Activated naive CD8-positive, alpha-beta T cell treated with anti-CD3 and anti-CD28 coated beads, Interleukin-2, amount 10 ng/mL, durations not matched to agents 7 days and 5 days (primary cell): ENCODE measurements around the gene KLHL12. TPM values are rescaled to one million over a fixed set of nuclear protein-coding genes. Genes with fewer than 3 reads are reported as not detected.

Experiments used
- ATAC-seq: fragments of 150-1000 bp; cut with Tn5 transposase; one replicate; pipeline ENCODE4 v1.10.0; 2021; ENCODE audit warnings: low read depth, moderate library complexity
- POLR2A ChIA-PET: fragments of 350-600 bp; sonication (Branson Sonifier 250); formaldehyde crosslinking; loops from one replicate; lab custom pipeline; 2021; ENCODE audit warnings: antibody characterized with exemption; lab: Charles Lee
- DNase-seq: peaks from one replicate; pipeline ENCODE4 v3.0.0; 2021
- H3K27ac Mint-ChIP-seq: one replicate; pipeline ENCODE4 v1.8.0; 2022; ENCODE audit warnings: mild to moderate bottlenecking, mixed read lengths
- H3K27me3 Mint-ChIP-seq: one replicate; pipeline ENCODE4 v1.8.0; 2022; ENCODE audit warnings: mild to moderate bottlenecking, moderate library complexity, mixed read lengths
- H3K36me3 Mint-ChIP-seq: one replicate; pipeline ENCODE4 v1.8.0; 2021; ENCODE audit warnings: mild to moderate bottlenecking, mixed read lengths
- H3K4me1 Mint-ChIP-seq: one replicate; pipeline ENCODE4 v1.8.0; 2021; ENCODE audit warnings: mixed read lengths
- H3K4me3 Mint-ChIP-seq: one replicate; pipeline ENCODE4 v1.8.0; 2022; ENCODE audit warnings: mild to moderate bottlenecking, moderate library complexity, mixed read lengths
- H3K9me3 Mint-ChIP-seq: one replicate; pipeline ENCODE4 v1.8.0; 2021; ENCODE audit warnings: mixed read lengths
- total RNA-seq, 2 experiments: library from RNA; stranded (reverse); gene quantifications; one replicate each; pipeline ENCODE4 v1.2.3, GENCODE V29; 2021

The KLHL12 gene
- total RNA-seq, 2 experiments from 2014 or later = 30.1 to 30.5 TPM

DNA sequence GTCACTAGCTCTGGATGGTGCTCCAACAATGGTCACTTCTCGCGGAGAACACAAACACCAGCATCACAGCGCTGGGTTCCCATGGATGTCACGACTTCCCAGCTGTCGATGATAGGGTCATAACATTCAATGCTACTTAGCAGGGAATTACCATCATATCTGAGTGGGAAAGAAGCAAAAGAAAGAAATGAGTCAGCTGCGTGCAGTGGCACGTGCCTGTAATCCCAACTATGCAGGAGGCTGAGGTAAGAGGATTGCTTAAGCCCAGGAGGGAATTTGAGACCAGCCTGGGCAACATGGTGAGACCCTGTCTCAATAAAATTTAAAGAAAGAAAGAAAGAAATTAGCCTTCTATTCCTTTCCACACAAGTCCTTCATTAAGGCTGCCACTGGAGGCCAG, 34.5 kb downstream of the KLHL12 start:
- POLR2A ChIA-PET = no interaction called here
- DNase-seq (no peak), ATAC-seq (no peak)
- H3K4me3 Mint-ChIP-seq = no peak overlapping the region
- H3K27ac Mint-ChIP-seq = no peak overlapping the region
- H3K27me3 Mint-ChIP-seq = no peaks in the 10 kb centered on the region
- H3K9me3 Mint-ChIP-seq = no peaks in the 10 kb centered on the region
- peaks cover 19% of the 10 kb centered on the region for H3K36me3 Mint-ChIP-seq
- peaks cover 13% of the 10 kb centered on the region for H3K4me1 Mint-ChIP-seq

DNA sequence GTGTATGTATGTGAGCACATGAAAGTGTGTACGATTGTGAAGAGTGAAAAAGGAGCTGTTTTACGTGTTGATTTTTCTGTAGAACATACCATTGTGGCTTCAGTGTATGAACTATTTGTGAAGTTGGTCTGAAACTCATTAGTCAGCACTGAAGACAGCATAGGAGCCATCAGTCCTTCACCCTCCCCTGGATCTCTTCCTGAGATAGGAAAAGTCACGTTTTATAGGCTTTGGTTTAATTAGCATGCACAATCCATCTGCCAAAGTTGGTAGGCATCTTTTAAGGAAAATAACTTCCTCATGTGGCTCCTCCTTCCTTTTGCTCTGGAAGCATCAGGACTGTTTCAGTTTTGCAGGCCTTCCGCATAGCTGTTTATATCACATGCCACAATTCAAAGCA, 36.6 kb downstream of the KLHL12 start:
- POLR2A ChIA-PET = interaction anchor here (1.2 kb wide), 1 partner anchor 37 kb away, joined by 5 read pairs; the partner anchor contains the start of gene KLHL12

DNA sequence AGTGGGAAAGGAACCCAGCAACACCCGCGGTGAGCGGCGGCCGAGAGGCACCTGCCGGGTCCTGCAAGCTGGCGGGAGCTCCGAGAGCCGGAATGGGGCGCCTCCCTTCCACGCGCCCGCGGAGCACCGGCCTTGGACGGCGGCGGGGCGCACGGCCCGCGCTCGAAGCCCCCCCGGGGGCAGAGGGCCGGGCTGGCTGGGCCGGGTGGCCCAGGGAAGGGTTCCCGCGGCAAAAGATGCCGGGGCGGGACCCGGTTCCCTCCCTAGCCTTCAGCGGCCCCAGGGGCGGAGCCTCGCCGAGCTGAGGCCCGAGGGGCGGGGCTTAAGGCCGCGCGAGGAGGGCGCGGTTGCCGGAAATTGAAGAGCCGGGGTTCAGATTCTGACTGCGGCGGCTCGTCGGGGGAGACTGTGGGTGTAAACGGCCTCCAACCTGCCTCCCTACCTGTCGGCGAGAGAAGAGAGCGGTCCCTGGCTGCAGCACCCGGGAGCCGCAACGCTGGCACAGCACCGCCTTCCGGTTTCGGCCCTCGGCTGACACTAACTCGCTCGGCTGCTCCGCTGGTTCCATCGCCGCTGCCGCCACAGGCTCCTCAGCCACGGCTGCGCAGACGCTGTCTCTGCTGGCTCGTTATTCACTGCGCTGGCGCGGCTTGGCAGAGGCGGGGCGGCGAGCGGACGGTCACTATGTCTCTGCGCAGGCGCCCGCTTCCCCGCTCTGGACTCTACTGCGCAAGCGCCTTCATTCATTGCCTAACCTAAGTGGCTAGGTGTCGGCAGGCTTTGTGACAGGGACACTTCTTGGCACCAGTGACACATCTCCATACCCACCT, 38.3 kb downstream of the KLHL12 start, which contains the start of gene RABIF:
RABIF (minus strand) TSS at position 619 of the 830 bp plus-strand sequence; CDS start at position 568, 51 bp downstream.
- no peaks in the 10 kb centered on the region for H3K9me3 Mint-ChIP-seq
- POLR2A ChIA-PET = interaction anchor here (0.6 to 1.8 kb wide), 7 partner anchors 28 to 970 kb away, joined by 3 to 9 read pairs (median 4); partner anchors contain the start of genes PCAT6 and TMEM183A
- peaks cover 13% of the 10 kb centered on the region for H3K36me3 Mint-ChIP-seq
- DNase-seq = peak; percentile 96
- H3K27me3 Mint-ChIP-seq = no peaks in the 10 kb centered on the region
- H3K4me3 Mint-ChIP-seq = peak within 1 kb of the TSS; percentile 99
- ATAC-seq = peak; percentile 95
- H3K4me1 Mint-ChIP-seq = peaks cover 13% of the 10 kb centered on the region
- H3K27ac Mint-ChIP-seq = peak within 1 kb of the TSS; percentile 99

More for the DNA sequence above, 36.6 kb downstream of the KLHL12 start:
- no peak overlapping the region for H3K4me3 Mint-ChIP-seq
- no peaks in the 10 kb centered on the region for H3K27me3 Mint-ChIP-seq
- DNase-seq (no peak), ATAC-seq (no peak)
- H3K4me1 Mint-ChIP-seq = peaks cover 13% of the 10 kb centered on the region
- H3K27ac Mint-ChIP-seq = no peak overlapping the region
- peaks cover 17% of the 10 kb centered on the region for H3K36me3 Mint-ChIP-seq
- no peaks in the 10 kb centered on the region for H3K9me3 Mint-ChIP-seq

- no peaks in the 10 kb centered on the region for H3K27me3 Mint-ChIP-seq
- ATAC-seq = no peak
These were observed 38.9 kb downstream of the KLHL12 start for GRCh38 chr1:202888221-202888530.

DNA sequence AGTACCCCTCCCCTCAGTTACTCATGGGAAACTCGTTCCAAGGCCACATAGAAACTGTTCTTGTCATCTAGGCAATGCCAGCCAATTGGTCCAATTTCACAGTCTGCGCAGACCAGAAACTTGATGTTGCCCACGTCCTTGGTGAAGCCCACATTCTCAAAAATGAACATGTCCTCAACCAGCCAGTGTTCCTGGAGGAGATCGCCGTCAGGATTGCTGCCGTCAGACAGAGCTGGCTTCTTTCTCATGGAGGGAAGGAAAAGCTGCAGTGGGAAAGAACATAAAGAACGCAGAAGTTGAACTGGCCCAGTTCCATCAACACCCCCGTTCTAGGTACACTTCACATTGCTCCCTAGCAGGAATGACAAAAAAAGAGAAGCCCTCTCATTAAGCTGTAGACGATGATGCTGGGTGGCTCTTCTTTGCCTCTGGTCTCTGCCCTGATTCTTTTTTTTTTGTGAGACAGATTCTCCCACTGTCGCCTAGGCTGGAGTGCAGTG, 46.0 kb downstream of the KLHL12 start:
- no peaks in the 10 kb centered on the region for H3K27me3 Mint-ChIP-seq
- H3K9me3 Mint-ChIP-seq = no peaks in the 10 kb centered on the region
- H3K36me3 Mint-ChIP-seq = peaks cover 14% of the 10 kb centered on the region
- POLR2A ChIA-PET = no interaction called here
- no peak overlapping the region for H3K27ac Mint-ChIP-seq
- ATAC-seq (no peak), DNase-seq (no peak)
- peaks cover 3% of the 10 kb centered on the region for H3K4me1 Mint-ChIP-seq
- H3K4me3 Mint-ChIP-seq = no peak overlapping the region

More at GRCh38 chr1:202888221-202888530, 38.9 kb downstream of the KLHL12 start:
- POLR2A ChIA-PET = interaction anchor here (0.6 to 1.8 kb wide), 7 partner anchors 28 to 971 kb away, joined by 3 to 9 read pairs (median 4); partner anchors contain the start of genes PCAT6 and TMEM183A
- Mint-ChIP-seq H3K4me1 (peaks cover 14% of the 10 kb centered on the region), H3K27ac (peak overlapping the region; percentile 92), H3K4me3 (peak overlapping the region; percentile 94), H3K9me3 (no peaks in the 10 kb centered on the region), H3K36me3 (peaks cover 13% of the 10 kb centered on the region)
- no peak for DNase-seq

GRCh38 chr1:202880062-202880461, 47.0 kb downstream of the KLHL12 start:
- peaks cover 14% of the 10 kb centered on the region for H3K36me3 Mint-ChIP-seq
- no peak for ATAC-seq
- H3K27ac Mint-ChIP-seq = no peak overlapping the region
- no peak overlapping the region for H3K4me3 Mint-ChIP-seq
- H3K4me1 Mint-ChIP-seq = peaks cover 3% of the 10 kb centered on the region
- no peak for DNase-seq
- POLR2A ChIA-PET = no interaction called here
- H3K27me3 Mint-ChIP-seq = no peaks in the 10 kb centered on the region
- no peaks in the 10 kb centered on the region for H3K9me3 Mint-ChIP-seq

DNA sequence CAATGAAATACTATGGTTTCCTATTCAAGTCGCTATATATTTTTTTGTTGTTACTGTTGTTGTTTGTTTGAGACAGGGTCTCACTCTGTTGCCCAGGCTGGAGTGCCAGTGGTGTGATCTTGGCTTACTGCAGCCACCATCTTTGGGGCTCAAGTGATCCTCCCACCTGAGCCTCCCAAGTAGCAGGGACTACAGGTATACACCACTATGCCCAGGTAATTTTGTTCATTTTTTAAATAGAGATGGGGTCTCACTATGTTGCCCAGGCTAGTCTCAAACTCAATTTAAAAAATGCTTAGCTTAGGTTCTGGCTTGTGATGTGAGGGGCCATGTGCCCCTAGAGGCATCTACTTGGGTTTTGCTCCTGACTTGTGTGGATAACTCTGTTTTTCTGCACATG, 47.9 kb downstream of the KLHL12 start:
- Mint-ChIP-seq H3K4me3 (no peak overlapping the region), H3K27ac (no peak overlapping the region), H3K9me3 (no peaks in the 10 kb centered on the region), H3K36me3 (peaks cover 14% of the 10 kb centered on the region), H3K27me3 (no peaks in the 10 kb centered on the region), H3K4me1 (peaks cover 5% of the 10 kb centered on the region)
- ATAC-seq (no peak), DNase-seq (no peak)
- POLR2A ChIA-PET = no interaction called here

DNA sequence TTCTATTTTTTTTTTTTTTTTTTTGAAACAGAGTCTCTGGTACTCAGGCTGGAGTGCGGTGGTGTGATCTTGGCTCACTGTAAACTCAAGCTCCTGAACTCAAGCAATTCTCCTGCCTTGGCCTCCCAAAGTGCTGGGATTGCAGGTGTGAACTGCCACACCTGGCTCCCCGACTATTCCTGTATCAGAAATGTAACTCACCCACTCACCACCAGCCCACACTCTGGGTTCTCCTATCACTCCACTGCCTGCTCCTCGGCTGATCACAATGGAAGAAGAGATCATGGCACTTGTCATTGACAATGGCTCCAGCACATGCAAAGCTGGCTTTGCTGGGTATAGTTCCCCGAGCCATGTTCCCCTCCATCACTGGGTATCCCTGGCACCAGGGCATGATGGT, 54.0 kb downstream of the KLHL12 start:
- Mint-ChIP-seq H3K36me3 (no peaks in the 10 kb centered on the region), H3K4me3 (no peak overlapping the region), H3K9me3 (no peaks in the 10 kb centered on the region), H3K27me3 (peaks cover 7% of the 10 kb centered on the region), H3K4me1 (peaks cover 2% of the 10 kb centered on the region), H3K27ac (no peak overlapping the region)
- POLR2A ChIA-PET = interaction anchor here (0.6 kb wide), 1 partner anchor 64 kb away, joined by 3 read pairs; no protein-coding TSS in a partner anchor
- ATAC-seq (no peak), DNase-seq (no peak)

- no peak for ATAC-seq
- Mint-ChIP-seq H3K4me1 (peaks cover 2% of the 10 kb centered on the region), H3K27ac (no peak overlapping the region)
These were observed 55.7 kb downstream of the KLHL12 start for GRCh38 chr1:202871367-202871766.

GRCh38 chr1:202862679-202863560, 64.1 kb downstream of the KLHL12 start:
- H3K27ac Mint-ChIP-seq = no peak overlapping the region
- no peaks in the 10 kb centered on the region for H3K9me3 Mint-ChIP-seq
- peaks cover 66% of the 10 kb centered on the region for H3K27me3 Mint-ChIP-seq
- peaks cover 2% of the 10 kb centered on the region for H3K36me3 Mint-ChIP-seq
- no peak overlapping the region for H3K4me3 Mint-ChIP-seq
- H3K4me1 Mint-ChIP-seq = peaks cover 16% of the 10 kb centered on the region
- POLR2A ChIA-PET = interaction anchor here (0.5 to 1.0 kb wide), 3 partner anchors 110 to 765 kb away, joined by 3 read pairs; partner anchors contain the start of gene TMEM183A
- DNase-seq (no peak), ATAC-seq (no peak)

More at GRCh38 chr1:202871367-202871766, 55.7 kb downstream of the KLHL12 start:
- no peak for DNase-seq
- Mint-ChIP-seq H3K27me3 (peaks cover 11% of the 10 kb centered on the region), H3K36me3 (no peaks in the 10 kb centered on the region), H3K4me3 (no peak overlapping the region), H3K9me3 (no peaks in the 10 kb centered on the region)
- POLR2A ChIA-PET = interaction anchor here (0.9 kb wide), 1 partner anchor 35 kb away, joined by 3 read pairs; no protein-coding TSS in a partner anchor

DNA sequence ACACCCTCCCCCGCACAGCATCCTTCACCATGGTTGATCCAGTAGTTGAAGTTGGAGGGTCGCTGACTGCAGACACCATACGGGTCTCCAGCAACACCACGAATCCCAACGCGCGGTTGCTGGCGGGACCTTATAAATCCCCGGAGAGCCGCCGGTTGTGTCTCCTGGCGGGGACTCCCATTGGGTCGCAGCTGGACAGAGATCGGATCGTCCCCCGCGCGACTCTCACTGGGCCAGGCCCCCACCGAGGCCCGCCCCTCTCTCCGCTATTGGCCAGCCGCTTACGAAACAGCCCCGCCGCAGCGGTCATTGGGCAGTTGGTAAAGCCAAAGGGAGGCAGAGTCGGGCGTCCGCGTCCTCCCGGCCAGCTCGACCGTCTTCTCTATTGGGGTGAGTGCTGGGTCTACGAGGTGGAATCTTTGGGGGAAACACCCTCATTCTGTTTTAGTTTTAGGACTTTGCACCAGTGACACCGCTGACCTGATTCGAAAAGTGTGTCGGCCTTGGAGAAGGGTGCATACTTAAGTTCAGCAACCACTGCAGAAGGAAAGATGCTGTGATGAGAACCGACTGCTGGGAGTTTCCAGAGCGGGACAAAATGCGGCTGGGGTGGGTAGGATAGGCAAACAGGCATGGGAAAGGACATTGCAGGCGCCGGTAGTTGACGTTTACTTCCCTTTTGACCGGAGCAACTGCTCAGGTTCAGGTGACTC, 65.5 kb downstream of the KLHL12 start:
- ATAC-seq = peak; percentile 77

DNA sequence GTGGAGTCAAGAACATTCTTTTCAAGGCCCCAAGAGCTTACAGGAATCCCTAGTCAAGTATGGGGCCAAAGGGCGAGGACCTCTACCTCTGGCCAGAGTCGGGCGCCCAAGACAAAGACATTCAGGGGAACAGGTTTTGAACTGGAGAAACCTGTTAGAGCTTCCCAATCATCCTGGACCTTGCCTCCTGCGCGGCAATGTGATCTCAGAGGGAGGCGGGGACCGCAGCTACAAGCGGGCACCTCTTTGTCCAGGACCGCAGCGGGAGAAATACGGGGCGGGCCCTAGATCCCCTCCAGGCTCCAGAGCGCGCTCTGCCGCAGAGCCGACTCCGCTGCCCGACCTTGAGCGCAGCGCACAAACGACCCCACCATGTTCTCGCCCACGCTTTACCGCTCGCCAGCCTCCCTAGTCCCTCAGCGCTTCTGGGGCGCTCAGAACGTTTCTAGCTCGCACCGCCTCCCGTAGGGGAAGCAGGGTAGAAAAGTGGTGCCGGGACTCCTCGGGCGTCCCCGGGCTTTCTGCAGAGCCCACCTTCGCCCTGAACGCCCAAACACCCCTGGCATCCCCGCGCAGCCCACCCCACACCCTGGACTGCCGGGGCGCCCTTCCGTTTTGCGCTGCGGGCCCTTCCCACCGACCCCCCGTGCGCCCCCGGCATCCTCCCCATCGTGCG, 66.2 kb downstream of the KLHL12 start:
- peaks cover 59% of the 10 kb centered on the region for H3K27me3 Mint-ChIP-seq
- ATAC-seq (peak; percentile 61), DNase-seq (peak; percentile 54)
- no peaks in the 10 kb centered on the region for H3K9me3 Mint-ChIP-seq
- peaks cover 16% of the 10 kb centered on the region for H3K4me1 Mint-ChIP-seq
- peaks cover 2% of the 10 kb centered on the region for H3K36me3 Mint-ChIP-seq
- H3K4me3 Mint-ChIP-seq = peak overlapping the region; percentile 78
- POLR2A ChIA-PET = interaction anchor here (0.7 to 1.2 kb wide), 2 partner anchors 27 to 112 kb away, joined by 4 to 5 read pairs; partner anchors contain the start of gene RABIF
- no peak overlapping the region for H3K27ac Mint-ChIP-seq

More for the DNA sequence above, 65.5 kb downstream of the KLHL12 start:
- peaks cover 16% of the 10 kb centered on the region for H3K4me1 Mint-ChIP-seq
- peaks cover 63% of the 10 kb centered on the region for H3K27me3 Mint-ChIP-seq
- peaks cover 2% of the 10 kb centered on the region for H3K36me3 Mint-ChIP-seq
- H3K9me3 Mint-ChIP-seq = no peaks in the 10 kb centered on the region
- H3K27ac Mint-ChIP-seq = no peak overlapping the region
- peak; percentile 63 for DNase-seq
- H3K4me3 Mint-ChIP-seq = peak overlapping the region; percentile 78
- POLR2A ChIA-PET = interaction anchor here (1.0 kb wide), 1 partner anchor 145 kb away, joined by 3 read pairs; the partner anchor contains the start of gene TMEM183A
